ENCODE measurements around the gene BCAS1.

DNA sequence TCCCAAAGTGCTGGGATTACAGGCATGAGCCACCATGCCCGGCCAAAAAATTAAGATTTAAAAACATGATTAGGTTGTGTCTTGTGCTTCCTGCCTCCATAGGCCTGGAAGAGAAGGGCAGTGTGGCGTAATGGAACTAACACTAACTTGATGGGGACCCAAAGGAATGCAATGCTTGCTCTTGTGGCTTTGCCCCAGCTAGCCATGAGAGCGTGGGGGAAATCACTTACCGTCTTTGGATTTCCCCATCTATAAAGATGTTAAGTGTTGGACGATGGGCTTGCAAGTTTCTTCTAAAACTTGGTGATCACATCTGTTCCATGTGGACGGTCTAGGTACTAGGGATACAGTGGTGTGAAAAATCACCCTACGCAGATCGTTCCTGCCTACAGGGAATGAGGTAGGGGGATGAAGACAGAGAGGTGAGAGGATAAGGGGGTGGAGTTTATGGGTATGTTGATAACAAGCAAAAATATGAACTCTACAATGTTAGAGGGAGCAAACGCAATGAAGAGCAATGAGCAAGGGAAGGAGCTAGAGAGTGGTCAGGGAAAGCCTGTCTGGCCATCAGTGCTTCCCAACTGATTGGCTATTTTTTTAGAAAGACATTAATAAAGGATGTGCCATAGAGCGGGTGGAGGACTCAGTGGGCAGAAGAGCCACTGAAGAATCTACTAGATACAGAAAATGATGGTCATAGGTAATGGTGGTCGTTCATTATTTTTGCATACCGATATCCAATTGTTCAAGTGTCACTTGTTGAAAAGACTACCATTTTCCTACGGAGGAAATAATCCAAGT, 165.2 kb downstream of the BCAS1 start:
- TF ChIP-seq, protein P1, sequence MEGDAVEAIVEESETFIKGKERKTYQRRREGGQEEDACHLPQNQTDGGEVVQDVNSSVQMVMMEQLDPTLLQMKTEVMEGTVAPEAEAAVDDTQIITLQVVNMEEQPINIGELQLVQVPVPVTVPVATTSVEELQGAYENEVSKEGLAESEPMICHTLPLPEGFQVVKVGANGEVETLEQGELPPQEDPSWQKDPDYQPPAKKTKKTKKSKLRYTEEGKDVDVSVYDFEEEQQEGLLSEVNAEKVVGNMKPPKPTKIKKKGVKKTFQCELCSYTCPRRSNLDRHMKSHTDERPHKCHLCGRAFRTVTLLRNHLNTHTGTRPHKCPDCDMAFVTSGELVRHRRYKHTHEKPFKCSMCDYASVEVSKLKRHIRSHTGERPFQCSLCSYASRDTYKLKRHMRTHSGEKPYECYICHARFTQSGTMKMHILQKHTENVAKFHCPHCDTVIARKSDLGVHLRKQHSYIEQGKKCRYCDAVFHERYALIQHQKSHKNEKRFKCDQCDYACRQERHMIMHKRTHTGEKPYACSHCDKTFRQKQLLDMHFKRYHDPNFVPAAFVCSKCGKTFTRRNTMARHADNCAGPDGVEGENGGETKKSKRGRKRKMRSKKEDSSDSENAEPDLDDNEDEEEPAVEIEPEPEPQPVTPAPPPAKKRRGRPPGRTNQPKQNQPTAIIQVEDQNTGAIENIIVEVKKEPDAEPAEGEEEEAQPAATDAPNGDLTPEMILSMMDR (conservative IDR thresholded peaks at IDR 0.05 in 1 of 2, IDR thresholded peaks at IDR 0.05 in 1 of 2; ENCODE audit: extremely low read depth in 1 of 2, insufficient read depth in 1 of 2, low read depth in 1 of 2, low read length in 2 of 2), result no peak
- no peak for TF ChIP-seq EZH2 (IDR thresholded peaks at IDR 0.05; ENCODE audit: borderline replicate concordance, low read length)
